PC-9 (cell line): ENCODE measurements around the gene TEKTIP1.

Experiments used
- EZH2 ChIP-seq: fragments of 200-600 bp; sonication (generic); IDR thresholded peaks from 2 replicates; pipeline ENCODE4 v1.8.0; 2017; ENCODE audit warnings: antibody characterized with exemption, low read depth
- TF ChIP-seq, protein P1 (sequence below): fragments of 200-600 bp; sonication (generic); conservative IDR thresholded peaks from 2 replicates; pipeline ENCODE4 v1.6.1; 2017; ENCODE audit warnings: mixed run types, antibody characterized with exemption, mild to moderate bottlenecking, moderate library complexity

DNA sequence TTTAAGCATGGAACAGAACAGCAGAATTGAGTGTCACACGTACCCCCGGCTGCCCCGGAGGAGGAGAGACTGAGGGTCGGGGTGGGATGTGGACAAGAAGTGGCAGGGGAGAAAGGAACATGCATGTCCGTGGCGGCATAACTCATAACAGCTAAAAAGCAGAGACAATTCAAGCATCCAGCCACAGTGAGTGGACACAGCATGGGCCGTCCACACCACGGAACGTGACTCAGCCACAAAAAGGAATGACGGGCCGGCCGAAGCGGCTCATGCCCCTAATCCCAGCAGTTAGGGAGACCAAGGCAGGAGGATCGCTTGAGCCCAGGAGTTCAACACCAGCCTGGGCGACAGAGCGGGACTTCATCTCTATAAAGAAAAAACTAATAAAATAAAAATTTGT, 46.1 kb upstream of the TEKTIP1 start:
- no peak for TF ChIP-seq EZH2
- TF ChIP-seq, protein P1, sequence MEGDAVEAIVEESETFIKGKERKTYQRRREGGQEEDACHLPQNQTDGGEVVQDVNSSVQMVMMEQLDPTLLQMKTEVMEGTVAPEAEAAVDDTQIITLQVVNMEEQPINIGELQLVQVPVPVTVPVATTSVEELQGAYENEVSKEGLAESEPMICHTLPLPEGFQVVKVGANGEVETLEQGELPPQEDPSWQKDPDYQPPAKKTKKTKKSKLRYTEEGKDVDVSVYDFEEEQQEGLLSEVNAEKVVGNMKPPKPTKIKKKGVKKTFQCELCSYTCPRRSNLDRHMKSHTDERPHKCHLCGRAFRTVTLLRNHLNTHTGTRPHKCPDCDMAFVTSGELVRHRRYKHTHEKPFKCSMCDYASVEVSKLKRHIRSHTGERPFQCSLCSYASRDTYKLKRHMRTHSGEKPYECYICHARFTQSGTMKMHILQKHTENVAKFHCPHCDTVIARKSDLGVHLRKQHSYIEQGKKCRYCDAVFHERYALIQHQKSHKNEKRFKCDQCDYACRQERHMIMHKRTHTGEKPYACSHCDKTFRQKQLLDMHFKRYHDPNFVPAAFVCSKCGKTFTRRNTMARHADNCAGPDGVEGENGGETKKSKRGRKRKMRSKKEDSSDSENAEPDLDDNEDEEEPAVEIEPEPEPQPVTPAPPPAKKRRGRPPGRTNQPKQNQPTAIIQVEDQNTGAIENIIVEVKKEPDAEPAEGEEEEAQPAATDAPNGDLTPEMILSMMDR = no peak
